NCI-H2196 treated with DMSO at 0.1 percent for 48 hours (cell line): ENCODE measurements around the gene SPIRE1.

Source experiments
- DNase-seq: peaks from one replicate; lab custom pipeline; 2025; ENCODE audit not compliant: unreplicated experiment; lab: John Stamatoyannopoulos, UW

The SPIRE1 gene

GRCh38 chr18:12452784-12453183, 205.1 kb downstream of the SPIRE1 start:
- no peak for DNase-seq

GRCh38 chr18:12451428-12451827, 206.5 kb downstream of the SPIRE1 start:
- no peak for DNase-seq

GRCh38 chr18:12449051-12449785, 208.7 kb downstream of the SPIRE1 start:
- DNase-seq, result no peak

- DNase-seq, result no peak
These were observed 212.4 kb downstream of the SPIRE1 start for GRCh38 chr18:12445554-12445953.

GRCh38 chr18:12443551-12443950, 214.4 kb downstream of the SPIRE1 start:
- no peak for DNase-seq

- no peak for DNase-seq
These were observed 215.0 kb downstream of the SPIRE1 start for GRCh38 chr18:12442946-12443345.

- no peak for DNase-seq
These were observed 216.4 kb downstream of the SPIRE1 start for GRCh38 chr18:12441475-12442034.

GRCh38 chr18:12438257-12438656, 219.7 kb downstream of the SPIRE1 start:
- DNase-seq, result no peak

- no peak for DNase-seq
These were observed 222.0 kb downstream of the SPIRE1 start for GRCh38 chr18:12435867-12436266.

GRCh38 chr18:12434541-12434929, 223.4 kb downstream of the SPIRE1 start:
- no peak for DNase-seq

GRCh38 chr18:12433829-12434540, 223.9 kb downstream of the SPIRE1 start:
- DNase-seq, result no peak

- DNase-seq, result no peak
These were observed 225.0 kb downstream of the SPIRE1 start for GRCh38 chr18:12432881-12433280.

- DNase-seq, result no peak
These were observed 225.7 kb downstream of the SPIRE1 start for GRCh38 chr18:12432196-12432595.

- DNase-seq, result no peak
These were observed 226.3 kb downstream of the SPIRE1 start for GRCh38 chr18:12431561-12431960.

- no peak for DNase-seq
These were observed 227.5 kb downstream of the SPIRE1 start for GRCh38 chr18:12430137-12430990.

- DNase-seq, result no peak
These were observed 228.4 kb downstream of the SPIRE1 start for GRCh38 chr18:12429556-12429955.

- no peak for DNase-seq
These were observed 229.0 kb downstream of the SPIRE1 start for GRCh38 chr18:12428923-12429322.

GRCh38 chr18:12426924-12427323, 231.0 kb downstream of the SPIRE1 start:
- no peak for DNase-seq

GRCh38 chr18:12424252-12424651, 233.7 kb downstream of the SPIRE1 start:
- no peak for DNase-seq

- peak; percentile 57 for DNase-seq
These were observed 234.1 kb downstream of the SPIRE1 start for GRCh38 chr18:12423820-12424219.

GRCh38 chr18:12423393-12423792, 234.5 kb downstream of the SPIRE1 start:
- DNase-seq, result no peak
